ENCODE measurements around the gene KCNT2. TPM values are rescaled to one million over a fixed set of nuclear protein-coding genes. Genes with fewer than 3 reads are reported as not detected.
"Not testable (repeated sequence)": the region's sequence is repeated elsewhere in the genome, so short reads cannot be mapped to it uniquely, and the experiment has no call there.

The KCNT2 gene
- total RNA-seq, 1 donor from 2014 or later = 1.0 TPM

DNA sequence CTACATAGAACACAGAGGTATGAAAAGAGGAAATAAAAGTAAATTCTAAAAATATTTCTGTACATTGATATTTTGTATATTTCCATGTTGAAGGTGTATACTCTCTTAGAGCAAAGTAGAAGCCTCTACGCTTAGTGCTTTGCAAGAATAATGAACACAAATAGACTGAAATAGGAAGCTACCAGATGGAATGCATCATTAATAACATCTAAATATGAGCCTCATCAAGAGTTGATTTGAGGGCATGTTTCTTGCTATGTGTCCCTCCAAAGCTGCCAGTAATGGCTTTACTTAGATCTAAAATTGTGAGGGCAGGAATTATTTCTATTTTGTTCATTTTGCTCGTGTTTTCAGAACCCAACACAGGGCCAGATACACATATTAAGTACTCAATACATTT lies 94.4 kb downstream of the KCNT2 start:
- DNase-seq (ENCODE audit: low read depth) = no peak

DNA sequence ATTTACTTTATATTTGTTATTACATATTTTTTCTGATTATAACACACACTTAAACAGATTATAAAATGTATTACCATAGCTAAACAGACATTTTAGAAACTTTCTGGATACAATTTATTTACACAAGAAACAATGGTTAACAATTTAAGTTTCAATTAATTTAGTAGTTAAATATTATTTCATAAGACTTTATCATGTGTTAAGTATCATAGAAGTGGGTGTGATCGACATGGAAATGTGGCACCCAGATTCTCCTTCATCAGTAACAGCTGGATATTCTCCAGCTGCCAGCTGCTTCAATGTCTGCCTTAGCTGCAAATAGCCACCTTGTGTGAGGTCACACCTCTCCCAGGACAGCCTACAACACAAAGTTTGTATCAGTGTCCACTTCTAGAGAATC lies 97.8 kb downstream of the KCNT2 start:
- no peak for DNase-seq (ENCODE audit: low read depth)

- not testable (repeated sequence) for DNase-seq (ENCODE audit: low read depth)
Observed at GRCh38 chr1:196504224-196504623, 104.0 kb downstream of the KCNT2 start.

DNA sequence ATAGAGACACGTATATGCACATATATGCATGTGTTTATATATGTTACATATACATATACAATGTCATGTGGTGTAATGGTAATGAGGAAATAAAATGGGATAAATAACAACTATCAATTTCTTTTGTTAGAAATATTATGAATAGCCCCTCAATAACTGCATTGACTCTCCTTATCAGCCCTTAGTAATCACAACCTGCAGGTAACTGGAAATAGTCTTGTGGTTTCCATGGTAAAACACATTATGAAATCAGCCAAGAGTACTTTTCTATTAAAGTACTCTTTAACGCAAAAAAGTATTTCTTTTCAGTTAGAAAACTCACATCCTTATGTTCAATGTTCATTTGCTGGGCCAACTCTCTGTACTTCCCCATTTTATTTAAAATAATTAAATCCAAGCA lies 105.8 kb downstream of the KCNT2 start:
- DNase-seq (ENCODE audit: low read depth) = no peak

DNA sequence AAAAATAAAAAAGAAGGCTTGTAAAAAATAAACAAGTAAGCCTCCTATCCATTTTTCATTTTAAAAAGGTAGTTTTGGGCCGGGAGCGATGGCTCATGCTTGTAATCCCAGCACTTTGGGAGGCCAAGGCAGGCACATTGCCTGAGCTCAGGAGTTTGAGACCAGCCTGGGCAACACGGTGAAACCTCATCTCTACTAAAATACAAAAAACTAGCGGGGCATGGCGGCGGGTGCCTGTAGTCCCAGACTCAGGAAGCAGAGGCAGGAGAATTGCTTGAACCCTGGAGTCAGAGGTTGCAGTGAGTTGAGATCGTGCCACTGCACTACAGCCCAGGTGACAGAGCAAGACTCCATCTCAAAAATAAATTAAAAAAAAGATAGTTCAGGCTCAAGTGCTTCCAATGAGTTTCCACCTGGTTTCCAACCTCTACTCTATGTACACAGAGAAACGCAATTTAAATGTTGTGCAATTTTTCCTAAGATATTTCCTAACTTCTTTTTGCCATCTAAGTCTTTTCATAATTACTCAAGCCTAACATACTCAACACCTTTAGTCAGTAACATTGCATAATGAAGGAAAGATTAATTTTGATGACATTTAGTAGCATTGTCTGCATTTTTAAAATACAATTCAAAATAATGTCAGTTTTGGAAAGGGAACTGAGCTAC lies 106.3 kb downstream of the KCNT2 start:
- DNase-seq (ENCODE audit: low read depth) = peak; percentile 86

DNA sequence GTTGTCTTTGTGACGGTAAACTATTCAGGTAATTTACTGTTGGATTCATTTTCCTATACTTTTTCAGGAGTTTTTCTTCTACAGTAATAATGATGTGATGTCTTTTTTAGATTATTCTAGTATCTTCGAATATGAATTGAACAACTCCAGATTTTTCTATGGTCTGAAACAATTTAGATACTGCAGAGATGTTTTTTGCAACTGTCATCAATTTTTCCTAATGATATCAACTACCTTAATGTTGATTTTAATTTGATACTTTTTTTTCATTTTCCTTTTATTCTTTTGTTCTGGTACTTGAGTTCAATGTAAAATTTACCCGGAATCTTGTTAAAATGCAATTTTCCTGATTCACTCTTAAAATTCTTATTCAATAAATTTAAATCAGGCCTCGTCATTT lies 110.4 kb downstream of the KCNT2 start:
- no peak for DNase-seq (ENCODE audit: low read depth)

DNA sequence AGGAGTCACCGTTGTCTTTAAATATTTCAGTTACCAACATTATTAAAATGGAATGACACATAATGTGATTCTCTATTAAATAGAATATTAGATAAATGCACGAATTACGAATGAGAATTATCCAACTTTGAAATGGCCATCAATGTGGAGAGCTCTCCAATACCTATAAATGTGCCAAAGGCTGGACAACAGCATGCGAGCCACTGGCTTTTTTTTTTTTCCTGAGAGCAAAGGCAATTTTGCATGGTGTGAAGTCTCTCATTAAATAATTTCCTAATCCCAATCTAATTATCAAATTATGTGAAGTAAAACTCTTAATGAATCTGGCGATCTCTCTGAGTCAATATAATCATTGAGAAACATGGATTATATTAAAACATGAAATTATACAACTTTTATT lies 113.5 kb downstream of the KCNT2 start:
- DNase-seq (ENCODE audit: low read depth) = no peak

GRCh38 chr1:196493881-196494280 lies 114.4 kb downstream of the KCNT2 start:
- DNase-seq (ENCODE audit: low read depth) = no peak

GRCh38 chr1:196488579-196488978 lies 119.7 kb downstream of the KCNT2 start:
- no peak for DNase-seq (ENCODE audit: low read depth)

GRCh38 chr1:196486346-196486745 lies 121.9 kb downstream of the KCNT2 start:
- DNase-seq (ENCODE audit: low read depth) = no peak

DNA sequence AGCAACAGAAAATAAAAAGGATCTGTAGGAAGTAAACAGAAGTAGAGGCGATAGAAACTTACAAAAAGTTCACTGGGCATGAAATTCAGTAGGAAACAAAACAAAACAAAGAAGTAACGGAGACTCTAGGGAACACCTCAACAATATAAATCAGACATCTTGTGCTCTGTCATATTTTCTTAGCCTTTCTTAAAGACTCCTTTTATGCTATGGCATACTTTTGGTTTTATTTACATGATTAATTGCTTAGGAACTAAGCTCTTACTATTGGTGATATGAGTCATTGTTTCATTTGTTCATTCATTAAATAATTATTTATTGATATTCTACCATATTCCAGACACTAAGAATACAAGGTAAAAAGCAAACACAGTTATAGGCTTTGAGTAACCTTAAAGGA lies 126.6 kb downstream of the KCNT2 start:
- DNase-seq (ENCODE audit: low read depth) = no peak

GRCh38 chr1:196477262-196477661 lies 131.0 kb downstream of the KCNT2 start:
- DNase-seq (ENCODE audit: low read depth) = no peak

GRCh38 chr1:196467230-196467925 lies 140.9 kb downstream of the KCNT2 start:
- peak; percentile 81 for DNase-seq (ENCODE audit: low read depth)

- peak; percentile 95 for DNase-seq (ENCODE audit: low read depth)
Observed at GRCh38 chr1:196466654-196467053, 141.6 kb downstream of the KCNT2 start.

DNA sequence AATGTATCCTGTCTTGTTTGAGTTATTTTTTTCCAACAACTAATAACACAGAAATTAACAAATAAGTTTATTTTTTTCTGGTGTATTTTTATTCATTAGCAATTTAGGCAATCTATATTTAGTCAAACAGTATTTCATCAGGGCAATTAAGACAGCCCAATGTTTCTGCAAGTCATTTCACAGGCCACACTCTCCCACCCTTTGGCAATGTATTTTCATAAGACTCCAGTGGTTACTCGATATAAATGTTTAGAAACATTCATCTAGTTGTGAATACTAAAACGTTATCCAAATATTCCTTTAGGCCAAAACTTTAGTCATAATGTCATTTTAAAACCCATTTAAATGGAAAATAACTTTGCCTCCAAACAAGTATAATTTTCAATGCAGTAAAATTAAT lies 142.1 kb downstream of the KCNT2 start:
- peak; percentile 21 for DNase-seq (ENCODE audit: low read depth)

GRCh38 chr1:196464480-196464941 lies 143.7 kb downstream of the KCNT2 start:
- peak; percentile 65 for DNase-seq (ENCODE audit: low read depth)

DNA sequence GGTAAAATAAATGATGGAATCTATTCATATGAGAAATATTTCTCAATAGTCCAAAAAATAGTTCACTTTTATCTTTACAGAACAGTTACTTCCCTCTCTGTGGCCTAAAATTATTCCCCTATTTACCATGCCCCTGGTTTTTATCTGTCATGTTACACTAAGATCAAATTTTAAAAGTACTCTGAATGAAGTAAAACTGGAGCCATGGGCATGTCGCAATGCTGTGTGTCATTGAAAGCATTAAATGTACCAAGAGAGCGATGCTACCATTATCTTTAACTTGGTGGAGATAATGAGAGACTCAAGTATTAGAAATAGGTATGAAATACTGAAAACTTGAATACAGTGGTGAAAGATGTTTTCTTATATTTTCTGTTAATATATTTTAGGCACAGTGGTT lies 146.2 kb downstream of the KCNT2 start:
- peak; percentile 17 for DNase-seq (ENCODE audit: low read depth)

DNA sequence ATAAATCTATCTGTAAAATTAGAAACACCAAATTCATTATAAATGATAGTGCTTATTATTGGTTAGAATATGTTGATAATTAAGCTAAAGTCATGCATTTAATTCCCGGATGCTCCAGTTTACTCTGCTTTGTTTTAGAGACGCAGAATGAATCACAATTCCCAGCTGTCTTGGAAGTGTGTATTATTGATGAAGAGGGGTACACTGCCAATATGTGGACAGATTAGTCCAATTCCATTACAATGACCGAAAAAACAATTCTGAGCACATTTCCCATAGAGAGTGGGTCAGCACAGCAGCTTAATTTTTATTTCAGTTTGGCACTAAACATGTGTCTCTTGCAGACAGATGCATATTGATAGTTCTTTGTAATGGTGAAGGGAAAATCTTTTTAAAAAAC lies 146.7 kb downstream of the KCNT2 start:
- no peak for DNase-seq (ENCODE audit: low read depth)

GRCh38 chr1:196459383-196459782 lies 148.9 kb downstream of the KCNT2 start:
- no peak for DNase-seq (ENCODE audit: low read depth)

DNA sequence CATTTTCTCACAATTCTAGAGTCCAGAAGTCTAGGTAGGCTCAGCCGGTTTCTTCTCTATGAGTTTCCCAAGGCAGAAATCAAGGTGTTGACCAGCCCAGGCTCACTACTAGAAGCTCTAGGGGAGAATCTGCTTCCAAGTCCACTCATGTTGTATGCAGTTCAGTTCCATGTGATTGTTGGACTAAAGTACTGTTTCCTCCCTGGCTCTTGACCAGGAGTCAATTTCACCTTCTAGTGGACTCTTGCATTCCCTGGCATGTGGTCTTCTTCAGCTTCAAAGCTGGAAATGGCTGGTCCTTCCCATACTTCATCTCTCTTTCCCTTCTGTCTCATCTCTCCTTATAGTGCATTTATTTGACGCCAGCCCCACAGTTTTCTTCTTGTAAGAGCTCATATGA lies 153.4 kb downstream of the KCNT2 start:
- no peak for DNase-seq (ENCODE audit: low read depth)

DNA sequence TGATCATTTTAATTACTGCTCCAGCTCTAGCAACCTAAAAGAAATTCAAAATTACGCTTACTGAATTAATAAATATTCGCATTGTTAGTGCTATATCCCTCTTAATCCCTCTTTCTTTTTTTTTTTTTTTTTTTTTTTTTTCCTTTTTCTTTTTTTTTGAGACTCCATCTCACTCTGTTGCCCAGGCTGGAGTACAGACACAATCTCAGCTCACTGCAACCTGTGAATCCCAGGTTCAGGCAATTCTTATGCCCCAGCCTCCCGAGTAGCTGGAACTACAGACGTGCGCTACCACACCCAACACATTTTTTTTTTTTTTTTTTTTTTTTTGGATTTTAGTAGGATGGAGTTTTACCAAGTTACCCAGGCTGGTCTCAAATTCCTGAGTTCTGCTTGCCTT lies 157.1 kb downstream of the KCNT2 start:
- no peak for DNase-seq (ENCODE audit: low read depth)

- peak; percentile 33 for DNase-seq (ENCODE audit: low read depth)
Observed at GRCh38 chr1:196450143-196451095, 157.8 kb downstream of the KCNT2 start.
